K562 (cell line): ENCODE results near the gene ICAM2. TPM values are rescaled to one million over a fixed set of nuclear protein-coding genes. Genes with fewer than 3 reads are reported as not detected.

ENCODE experiments used
- ATAC-seq: fragments of 200-7000 bp; cut with Tn5 transposase; 3 replicates; pipeline ENCODE4 v1.9.1; 2020; ENCODE audit warnings: moderate library complexity
- BruUV-seq: library from RNA; stranded (reverse); fragments of 400-500 nt; replicated peaks from 2 replicates; lab custom pipeline; 2021; lab: Mats Ljungman, UMichigan
- CTCF ChIA-PET: fragments of 300-600 bp; formaldehyde crosslinking; extraction: SDS; loops from one replicate; lab custom pipeline; 2021; ENCODE audit warnings: low intra/inter-chr PET ratio; lab: Yijun Ruan, JAX
- POLR2A ChIA-PET: fragments of 300-600, 350-650 bp; sonication (Branson Sonifier 250); formaldehyde crosslinking; extraction: SDS; loops from one replicate; lab custom pipeline; 2021; ENCODE audit warnings: antibody characterized with exemption, inconsistent platforms; lab: Yijun Ruan, JAX
- DNase-seq, 4 experiments: peaks; one replicate each; pipeline versions ENCODE4 v3.0.0 to v3.0.0-alpha.2; 2011 to 2018; ENCODE audit warnings: low spot score in 3 of 4, mixed read lengths in 3 of 4; ENCODE audit errors: extremely low read depth in 1 of 4
- FAIRE-seq: peaks from 2 replicates; lab custom pipeline; 2011; peaks lifted over from hg19 to GRCh38; lab: Jason Lieb, UNC
- H2AFZ ChIP-seq: 2 replicates; pipeline ENCODE4 v1.6.0; 2011; ENCODE audit warnings: low read depth, low read length, control low read depth, inconsistent platforms
- H3K27ac ChIP-seq: fragments of 200-600 bp; 3 replicates; pipeline ENCODE4 v1.8.0; 2011; ENCODE audit warnings: low read depth, mild to moderate bottlenecking, control low read depth, inconsistent platforms, low read length, moderate library complexity, mixed read lengths; ENCODE audit errors: extremely low read depth
- H3K27me3 ChIP-seq, 2 experiments: fragments of 300-600 bp in 1 of 2; 2 replicates in 1 of 2; 3 replicates in 1 of 2; pipeline versions ENCODE4 v1.6.0 to v1.8.0; 2011; ENCODE audit warnings: inconsistent platforms in 2 of 2, low read length in 2 of 2, mild to moderate bottlenecking in 1 of 2, mixed read lengths in 1 of 2, moderate library complexity in 1 of 2; ENCODE audit not compliant: control insufficient read depth in 2 of 2, insufficient read depth in 2 of 2
- H3K36me3 ChIP-seq: fragments of 300-600 bp; 3 replicates; pipeline ENCODE4 v1.8.0; 2011; ENCODE audit warnings: mild to moderate bottlenecking, low read length, inconsistent platforms; ENCODE audit not compliant: control insufficient read depth, insufficient read depth
- H3K4me1 ChIP-seq, 2 experiments: fragments of 200-600 bp in 1 of 2; replicated peaks in 1 of 2; 2 replicates in 1 of 2; 3 replicates in 1 of 2; pipeline versions ENCODE4 v1.5.1 to v1.8.0; 2011; ENCODE audit warnings: inconsistent platforms in 2 of 2, low read length in 2 of 2, mild to moderate bottlenecking in 1 of 2, mixed read lengths in 1 of 2, moderate library complexity in 1 of 2; ENCODE audit not compliant: control insufficient read depth in 2 of 2, insufficient read depth in 2 of 2
- H3K4me2 ChIP-seq: 2 replicates; pipeline ENCODE4 v1.6.1; 2011; ENCODE audit warnings: low read length, control low read depth, inconsistent platforms, mixed read lengths; ENCODE audit not compliant: insufficient read depth
- H3K4me3 ChIP-seq: fragments of 200-600 bp; sonication (generic), shearing (Covaris generic); 2 replicates; pipeline ENCODE4 v1.5.1; 2016; ENCODE audit warnings: control low read depth, inconsistent platforms
- H3K79me2 ChIP-seq: fragments of 200-600 bp; 3 replicates; pipeline ENCODE4 v1.8.0; 2011; ENCODE audit warnings: low read length, inconsistent platforms; ENCODE audit not compliant: control insufficient read depth, insufficient read depth
- H3K9ac ChIP-seq, 2 experiments: 2 replicates each; pipeline versions ENCODE4 v1.6.0 to v1.6.1; 2011; ENCODE audit warnings: low read depth in 2 of 2, low read length in 2 of 2, control low read depth in 1 of 2, inconsistent platforms in 1 of 2, mild to moderate bottlenecking in 1 of 2, mixed read lengths in 1 of 2; ENCODE audit not compliant: insufficient read depth in 1 of 2
- H3K9me1 ChIP-seq: one replicate; pipeline ENCODE4 v1.6.0; 2011; ENCODE audit warnings: inconsistent platforms, mild to moderate bottlenecking, low read length, moderate library complexity; ENCODE audit not compliant: control insufficient read depth, insufficient read depth
- H3K9me3 ChIP-seq: replicated peaks from 2 replicates; pipeline ENCODE4 v1.5.1; 2011; ENCODE audit warnings: low read depth, low read length, inconsistent platforms; ENCODE audit not compliant: control insufficient read depth, insufficient read depth
- H4K20me1 ChIP-seq: replicated peaks from 2 replicates; pipeline ENCODE4 v1.6.1; 2011; ENCODE audit warnings: low read length, inconsistent platforms, mixed read lengths; ENCODE audit not compliant: control insufficient read depth, insufficient read depth
- ERF ChIP-seq: fragments of 450-650 bp; formaldehyde crosslinking; IDR thresholded peaks from 2 replicates; pipeline ENCODE4 v1.4.0; 2020; ENCODE audit warnings: mild to moderate bottlenecking, mixed read lengths
- POLR2AphosphoS2 ChIP-seq: IDR thresholded peaks from 2 replicates; pipeline ENCODE4 v1.6.1; 2012; ENCODE audit warnings: low read length, improper control_type of control experiment
- TCF7L2 ChIP-seq: fragments of 150-350 bp; IDR thresholded peaks from 2 replicates; pipeline ENCODE4 v1.6.1; 2016; ENCODE audit warnings: low read depth, mild to moderate bottlenecking, low read length, moderate library complexity
- ZNF143 ChIP-seq: sonication (generic); formaldehyde crosslinking; IDR thresholded peaks from 2 replicates; pipeline ENCODE4 v1.9.0; 2022; ENCODE audit warnings: mild to moderate bottlenecking, missing genetic modification reagents
- WGBS: fragments of 100-300 bp; shearing (Covaris generic); methylation state at CpG from one replicate; pipeline ENCODE4 v1.1.6; 2016; ENCODE audit warnings: low coverage, mixed read lengths; ENCODE audit not compliant: insufficient coverage; ENCODE audit errors: missing lambda C conversion rate; 5-methylcytosine and 5-hydroxymethylcytosine counted together
- in situ Hi-C: fragments of 300-500 bp; cut with MboI; formaldehyde crosslinking; loops from 4 replicates; pipeline ENCODE4 v1.15.0; 2018; ENCODE audit warnings: inconsistent platforms, mixed read lengths
- intact Hi-C: fragments of 100-400 bp; cut with micrococcal nuclease; formaldehyde crosslinking; loops from 2 replicates; pipeline ENCODE4 v1.14.2; 2022
- polyA plus RNA-seq, 8 experiments: library from polyadenylated mRNA; depleted of rRNA in 4 of 8; stranded (reverse) in 5 of 8; unstranded in 3 of 8; fragments of >200 nt; fragmentation: Nextera tagmentation in 2 of 8; fragmentation: Illumina TruSeq in 1 of 8; extraction: Ambion mirVana in 2 of 8; extraction: Trizol in 1 of 8; gene quantifications; 2 replicates each; pipeline versions ENCODE4 v1.2.1 to v1.2.3, GENCODE V29; 2011 to 2014; ENCODE audit warnings: inconsistent platforms in 1 of 8, missing spikeins in 1 of 8
- total RNA-seq, 7 experiments: library from RNA; depleted of rRNA in 6 of 7; stranded (reverse); fragments of >200 nt in 6 of 7; fragmentation: Illumina TruSeq in 2 of 7; extraction: Trizol in 2 of 7; gene quantifications; 2 replicates each; pipeline versions ENCODE4 v1.2.1 to v1.2.3, GENCODE V29; 2011 to 2021; ENCODE audit warnings: low replicate concordance in 1 of 7

ICAM2 gene
- total and polyA plus RNA-seq, 9 of the 15 experiments (the other 6 are each of a cell fraction or from before 2014, with no cell fraction given), result 37.9 to 89.4 (median 60.6) TPM

DNA sequence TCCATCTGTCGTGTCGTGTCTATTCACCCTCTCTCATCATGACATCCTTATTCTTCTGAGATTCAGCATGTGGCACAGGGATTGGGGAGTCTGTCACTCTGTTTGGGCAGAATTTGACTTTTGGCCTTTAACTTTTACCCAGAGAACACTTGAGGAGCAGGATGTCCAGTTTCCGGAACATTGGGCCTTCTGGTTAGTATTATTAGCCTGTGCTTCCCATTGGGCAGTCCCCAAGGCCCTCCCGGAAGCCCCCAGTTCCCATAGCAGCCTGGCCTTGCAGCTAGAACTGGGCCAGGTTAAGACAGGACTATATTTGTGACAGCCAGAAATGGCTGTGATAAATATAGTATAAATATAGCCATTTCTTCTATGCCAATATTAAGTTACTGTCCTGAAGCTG lies 57.3 kb downstream of the ICAM2 start:
- no peak overlapping the region for H3K27ac ChIP-seq
- H3K4me1 ChIP-seq, result peaks cover 16 to 33% of the 10 kb centered on the region in 2 experiments
- intact Hi-C loops (no loop called here), in situ Hi-C loops (no loop called here)
- WGBS, result 63% methylated on average over 4 of the region's 4 CpGs
- H3K9me3 ChIP-seq, result no peaks in the 10 kb centered on the region
- ATAC-seq (no peak), FAIRE-seq (no peak), DNase-seq (no peak)
- no peak overlapping the region for H3K9ac ChIP-seq
- H3K36me3 ChIP-seq, result no peaks in the 10 kb centered on the region
- BruUV-seq, result no TSS peak
- CTCF ChIA-PET, result no interaction called here
- no peaks in the 10 kb centered on the region for H3K79me2 ChIP-seq
- H3K27me3 ChIP-seq, result peaks cover 0 to 15% of the 10 kb centered on the region in 2 experiments; a peak in 3 of 5 replicates
- TF ChIP-seq POLR2AphosphoS2 (no peak), ERF (CRISPR knock-in tag) (no peak)
- POLR2A ChIA-PET, result interaction anchor here (1.6 to 1.9 kb wide), 2 partner anchors 11 to 13 kb away, joined by 5 to 7 read pairs; no protein-coding TSS in a partner anchor
- H3K4me3 ChIP-seq, result no peak overlapping the region
- H3K9me1 ChIP-seq, result peaks cover 2% of the 10 kb centered on the region
- H4K20me1 ChIP-seq, result no peaks in the 10 kb centered on the region
- no peak overlapping the region for H3K4me2 ChIP-seq
- no peak overlapping the region for H2AFZ ChIP-seq

- Histone ChIP-seq H2AFZ (no peak overlapping the region), H3K27me3 (peaks cover 0 to 9% of the 10 kb centered on the region in 2 experiments; a peak in 1 of 5 replicates), H3K4me2 (no peak overlapping the region), H3K79me2 (no peaks in the 10 kb centered on the region), H3K9me1 (peaks cover 2% of the 10 kb centered on the region), H3K9me3 (no peaks in the 10 kb centered on the region), H4K20me1 (no peaks in the 10 kb centered on the region), H3K27ac (no peak overlapping the region), H3K36me3 (no peaks in the 10 kb centered on the region), H3K4me3 (no peak overlapping the region), H3K9ac (peak overlapping the region in 1 of 2 experiments; percentile 68; a peak in 1 of 4 replicates), H3K4me1 (peaks cover 15 to 26% of the 10 kb centered on the region in 2 experiments)
- FAIRE-seq, result no peak
- 0 out of 2 replicates have a peak, but pooled peaks have one; percentile 8 for TF ChIP-seq ZNF143
- TF ChIP-seq TCF7L2, result no peak
- no peak for DNase-seq
- in situ Hi-C loops, result no loop called here
- ChIA-PET POLR2A (interaction anchor here (1.1 kb wide), 1 partner anchor 35 kb away, joined by 3 read pairs; no protein-coding TSS in a partner anchor), CTCF (no interaction called here)
- intact Hi-C loops, result no loop called here
- ATAC-seq, result no peak
- no TSS peak for BruUV-seq
- WGBS, result 35% methylated on average over 10 of the region's 10 CpGs
Observed at GRCh38 chr17:63962298-63962744, 58.1 kb downstream of the ICAM2 start.
